GM20431 (cell line): ENCODE data around the gene ATG7.
"Not testable (repeated sequence)": the region's sequence is repeated elsewhere in the genome, so short reads cannot be mapped to it uniquely, and the experiment has no call there.

Experiments
- in situ Hi-C: fragments of 300-500 bp; cut with MseI, MboI; formaldehyde crosslinking; loops from one replicate; pipeline ENCODE4 v1.15.0; 2020; ENCODE audit warnings: low sequenced_read_pairs; ENCODE audit not compliant: unreplicated experiment

ATG7 gene

DNA sequence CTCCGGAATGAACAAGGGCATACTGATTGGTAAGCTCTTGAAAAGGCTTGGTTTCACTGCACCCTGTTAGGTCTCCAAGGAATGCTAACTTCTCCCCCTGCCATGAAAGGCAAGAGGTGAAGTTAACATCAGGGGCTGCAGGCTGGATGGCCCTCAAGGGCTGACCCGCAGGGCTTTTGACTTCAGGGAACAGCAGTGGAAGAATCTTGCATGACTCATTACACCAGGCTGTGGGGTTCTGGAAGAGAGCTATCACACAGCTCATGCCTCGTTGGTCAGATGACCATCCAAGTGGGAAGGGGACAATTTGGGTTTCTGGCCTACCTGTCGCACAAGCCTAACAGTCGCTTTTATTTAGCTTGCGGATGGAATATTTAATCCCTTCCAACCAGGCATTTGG, 23.6 kb upstream of the ATG7 start:
- in situ Hi-C loops, result no loop called here

- in situ Hi-C loops, result no loop called here
These were observed 21.0 kb upstream of the ATG7 start for GRCh38 chr3:11250902-11251806.

DNA sequence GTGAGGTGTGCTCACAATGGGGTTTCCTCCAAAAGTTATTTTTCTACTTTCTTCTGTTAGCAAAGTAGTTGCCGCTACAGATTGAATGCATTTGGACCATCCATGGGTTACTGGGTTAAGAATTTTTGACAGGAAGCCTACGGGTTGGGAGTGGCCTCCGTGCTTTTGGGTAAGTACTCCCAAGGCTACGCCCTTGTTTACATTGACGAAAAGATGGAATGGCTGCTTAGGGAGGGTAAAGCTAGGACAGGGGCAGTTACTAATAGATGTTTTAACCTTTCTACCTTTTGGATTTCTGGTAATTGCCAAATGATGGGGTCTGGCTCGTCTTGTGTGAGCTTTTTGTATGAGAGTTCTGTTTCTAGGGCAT, 20.4 kb upstream of the ATG7 start:
- in situ Hi-C loops, result no loop called here

DNA sequence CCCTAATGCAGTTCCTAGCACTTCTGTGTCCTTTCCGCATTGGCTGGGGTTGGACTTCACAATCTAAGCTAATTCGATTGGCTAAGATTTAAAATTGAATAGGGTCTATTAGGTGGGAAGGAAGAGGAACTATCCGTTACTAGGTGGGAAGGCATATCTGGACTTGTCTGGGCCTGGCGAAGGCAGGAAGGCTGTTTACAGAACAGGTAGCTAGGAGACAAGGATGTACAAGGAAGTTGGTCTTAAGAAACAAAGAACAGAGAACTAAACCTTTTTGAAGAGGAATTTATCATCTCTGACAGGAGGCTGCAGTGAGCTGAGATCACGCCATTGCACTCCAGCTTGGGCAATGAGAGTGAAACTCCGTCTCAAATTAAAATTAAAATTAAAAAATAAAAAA, 17.3 kb upstream of the ATG7 start:
- in situ Hi-C loops, result no loop called here

DNA sequence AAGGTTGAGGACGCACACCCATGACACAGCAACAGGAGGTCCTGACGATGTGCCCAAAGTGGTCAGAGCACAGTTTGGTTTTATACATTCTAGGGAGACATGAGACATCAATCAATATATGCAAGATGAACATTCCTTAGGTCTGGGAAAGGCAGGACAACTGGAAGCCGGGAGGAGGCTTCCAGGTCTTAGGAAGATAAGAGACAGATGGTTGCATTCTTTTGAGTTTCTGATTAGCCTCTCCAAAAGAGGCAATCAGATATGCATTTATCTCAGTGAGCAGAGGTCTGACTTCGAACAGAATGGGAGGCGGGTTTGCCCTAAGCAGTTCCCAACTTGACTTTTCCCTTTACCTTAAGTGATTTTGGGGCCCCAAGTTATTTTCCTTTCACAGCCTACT, 16.7 kb upstream of the ATG7 start:
- in situ Hi-C loops, result not testable (repeated sequence)

DNA sequence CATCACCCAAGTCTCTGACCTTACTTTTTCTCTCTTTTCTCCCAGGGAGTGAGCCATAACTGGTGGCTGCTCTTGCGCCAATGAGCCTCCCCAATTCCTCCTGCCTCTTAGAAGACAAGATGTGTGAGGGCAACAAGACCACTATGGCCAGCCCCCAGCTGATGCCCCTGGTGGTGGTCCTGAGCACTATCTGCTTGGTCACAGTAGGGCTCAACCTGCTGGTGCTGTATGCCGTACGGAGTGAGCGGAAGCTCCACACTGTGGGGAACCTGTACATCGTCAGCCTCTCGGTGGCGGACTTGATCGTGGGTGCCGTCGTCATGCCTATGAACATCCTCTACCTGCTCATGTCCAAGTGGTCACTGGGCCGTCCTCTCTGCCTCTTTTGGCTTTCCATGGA, 13.2 kb upstream of the ATG7 start:
- in situ Hi-C loops, result no loop called here

DNA sequence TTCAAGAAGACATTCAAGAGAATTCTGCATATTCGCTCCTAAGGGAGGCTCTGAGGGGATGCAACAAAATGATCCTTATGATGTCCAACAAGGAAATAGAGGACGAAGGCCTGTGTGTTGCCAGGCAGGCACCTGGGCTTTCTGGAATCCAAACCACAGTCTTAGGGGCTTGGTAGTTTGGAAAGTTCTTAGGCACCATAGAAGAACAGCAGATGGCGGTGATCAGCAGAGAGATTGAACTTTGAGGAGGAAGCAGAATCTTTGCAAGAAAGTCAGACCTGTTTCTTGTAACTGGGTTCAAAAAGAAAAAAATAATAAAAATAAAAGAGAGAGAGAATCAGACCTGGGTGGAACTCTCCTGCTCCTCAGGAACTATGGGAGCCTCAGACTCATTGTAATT, 11.7 kb upstream of the ATG7 start:
- in situ Hi-C loops, result no loop called here

GRCh38 chr3:11269007-11269406, 3.2 kb upstream of the ATG7 start:
- in situ Hi-C loops, result no loop called here

DNA sequence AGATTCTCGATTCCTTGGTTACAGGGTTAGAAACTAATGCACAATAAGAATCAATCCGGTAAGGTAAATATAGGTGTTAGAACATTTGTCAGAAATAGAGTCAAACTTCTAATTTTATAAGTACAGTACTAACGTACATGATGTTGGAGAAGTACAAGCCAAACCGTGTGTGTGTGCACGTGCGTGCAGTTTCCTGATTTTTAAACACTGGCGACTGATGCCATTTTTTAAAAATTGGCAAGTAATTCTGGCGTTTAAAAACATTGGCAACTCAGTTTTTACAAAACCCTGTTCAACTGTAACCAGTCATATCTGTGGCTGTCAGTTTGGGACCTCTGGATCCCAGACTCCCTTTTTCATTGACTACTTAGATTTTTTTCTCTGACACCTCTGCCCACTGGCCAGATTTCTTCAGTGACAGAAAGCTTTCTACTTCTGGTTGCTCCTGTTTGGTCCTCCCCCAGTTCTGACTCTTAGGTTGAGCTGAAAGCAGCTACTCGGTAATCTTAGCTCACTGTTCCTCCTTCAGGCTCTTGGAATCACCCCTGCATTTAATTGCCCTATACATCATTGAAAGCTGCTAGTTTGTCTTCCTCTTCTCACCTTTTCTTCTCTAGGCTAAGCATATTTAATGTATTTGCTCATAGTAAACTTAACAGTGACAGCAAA, 843 bp downstream of the ATG7 start:
- in situ Hi-C loops, result no loop called here

GRCh38 chr3:11273891-11274291, 1.7 kb downstream of the ATG7 start:
- in situ Hi-C loops, result no loop called here

DNA sequence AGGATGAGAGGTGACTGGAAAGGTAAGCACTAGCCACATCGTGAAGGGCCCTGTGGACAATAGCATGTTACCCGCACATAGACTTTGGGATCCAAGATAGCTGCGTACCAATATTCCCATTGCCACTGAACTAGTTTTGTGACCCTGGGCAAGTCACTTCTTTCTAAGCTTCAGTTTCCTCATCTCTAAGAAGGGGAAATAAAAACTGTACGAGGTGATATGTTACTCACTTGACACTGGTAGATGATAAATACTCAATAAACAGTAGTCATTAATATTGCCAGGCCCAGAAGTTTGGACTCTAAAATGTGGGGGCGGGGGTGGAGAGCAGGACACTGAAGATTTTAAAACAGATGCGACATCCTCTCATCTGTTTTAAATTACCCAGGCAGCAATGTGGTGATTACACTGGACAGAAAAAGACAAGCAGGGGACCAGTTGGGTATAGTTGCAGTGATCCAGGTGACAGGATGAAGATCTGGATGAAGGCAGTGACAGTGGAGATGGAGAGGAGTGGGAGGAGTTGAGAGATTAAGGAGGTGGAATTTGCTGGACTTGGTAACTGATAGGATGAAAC, 2.5 kb downstream of the ATG7 start:
- in situ Hi-C loops, result no loop called here

DNA sequence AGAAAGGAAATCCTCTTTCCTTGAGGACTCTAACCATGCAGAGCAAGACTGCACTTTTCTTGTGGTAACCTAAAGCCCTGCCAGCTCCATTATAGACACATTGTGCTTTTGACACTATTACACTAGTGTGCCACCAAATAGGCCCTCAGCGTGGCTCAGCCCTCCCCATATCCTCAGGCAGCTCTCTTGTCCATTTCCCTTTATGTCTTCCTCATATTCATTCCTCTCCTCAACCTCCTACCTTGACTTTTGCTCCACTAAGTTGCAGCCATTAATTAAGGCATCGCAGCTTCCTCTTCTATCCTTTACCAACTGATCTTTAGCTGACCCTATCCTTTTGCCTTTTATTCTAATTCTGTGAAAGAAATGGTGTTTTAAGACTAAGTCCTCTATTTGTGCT, 3.7 kb downstream of the ATG7 start:
- in situ Hi-C loops, result no loop called here

- in situ Hi-C loops, result no loop called here
These were observed 4.7 kb downstream of the ATG7 start for GRCh38 chr3:11276901-11277300.

- in situ Hi-C loops, result no loop called here
These were observed 10.3 kb downstream of the ATG7 start for GRCh38 chr3:11282250-11283138.

GRCh38 chr3:11283139-11283475, 10.9 kb downstream of the ATG7 start:
- in situ Hi-C loops, result no loop called here

DNA sequence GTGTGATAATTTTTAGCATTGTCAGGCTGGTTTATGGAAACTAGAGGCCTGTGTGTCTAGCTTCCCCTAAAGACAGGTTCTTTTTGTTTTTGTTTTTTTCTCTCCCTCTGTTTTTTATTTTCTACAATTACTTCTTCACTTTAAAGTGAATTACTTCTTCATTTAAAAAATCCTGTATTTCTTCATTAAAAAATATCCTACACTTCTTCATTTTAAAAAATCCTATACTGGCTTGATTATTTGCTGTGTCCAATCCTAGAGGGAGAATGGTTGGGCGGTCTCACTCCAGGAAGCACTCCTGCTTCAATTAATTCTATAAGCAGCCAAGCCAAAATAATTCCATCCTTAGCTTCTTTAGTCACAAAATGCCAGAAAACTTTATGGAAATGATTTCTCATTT, 11.8 kb downstream of the ATG7 start:
- in situ Hi-C loops, result no loop called here

- in situ Hi-C loops, result no loop called here
These were observed 13.3 kb downstream of the ATG7 start for GRCh38 chr3:11285471-11285870.

DNA sequence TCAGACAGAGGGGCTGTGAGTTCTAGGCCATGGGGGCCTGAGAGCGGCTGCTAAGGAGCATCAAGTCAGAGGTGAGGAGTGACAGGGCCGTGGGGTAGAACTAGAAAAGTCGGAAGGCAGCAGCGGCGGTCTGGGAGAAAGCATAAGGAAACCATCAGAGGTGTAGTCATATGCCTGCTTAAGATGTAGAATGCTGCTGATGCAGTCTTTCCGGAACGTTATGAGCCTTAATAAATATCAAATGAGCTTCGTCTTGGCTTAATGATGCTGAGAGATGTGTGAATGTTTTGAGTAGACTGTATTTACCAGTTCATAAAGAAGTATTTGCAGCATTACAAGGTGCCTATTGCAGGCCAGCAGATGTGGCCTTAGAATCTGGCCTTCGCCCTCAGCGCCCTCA, 15.2 kb downstream of the ATG7 start:
- in situ Hi-C loops, result no loop called here

- in situ Hi-C loops, result no loop called here
These were observed 15.9 kb downstream of the ATG7 start for GRCh38 chr3:11288021-11288491.
